Measurements from ENCODE around the gene GPR146. TPM values are rescaled to one million over a fixed set of nuclear protein-coding genes. Genes with fewer than 3 reads are reported as not detected.

The GPR146 gene
- total and polyA plus RNA-seq, 9 of the 15 experiments (the other 6 are each of a cell fraction or from before 2014, with no cell fraction given), result 0.22 to 3.6 (median 0.64) TPM; not detected in 2

GRCh38 chr7:1065585-1066241, 21.4 kb downstream of the GPR146 start (continued):
- TF ChIP-seq FOXO4 (CRISPR knock-in tag; IDR thresholded peaks at IDR 0.05) (no peak), BRF2 (IDR thresholded peaks at IDR 0.05; ENCODE audit: borderline replicate concordance, insufficient read depth, insufficient read length) (no peak), MCM5 (IDR thresholded peaks at IDR 0.05; ENCODE audit: low read depth) (no peak), HDGF (IDR thresholded peaks at IDR 0.05) (no peak), EZH2 (IDR thresholded peaks at IDR 0.05; ENCODE audit: borderline replicate concordance, low read depth, low read length) (no peak)

GRCh38 chr7:1066242-1066588, 21.9 kb downstream of the GPR146 start:
- Histone ChIP-seq H3K9ac (ENCODE audit: insufficient read depth in 1 of 2, low read depth in 2 of 2, low read length in 2 of 2) (no peak overlapping the region), H4K20me1 (replicated peaks; ENCODE audit: control insufficient read depth, insufficient read depth, low read length) (peaks cover 13% of the 10 kb centered on the region; the same call in 1 of the 2 replicates), H3K4me3 (no peak overlapping the region), H3K36me3 (ENCODE audit: control insufficient read depth, insufficient read depth, low read length) (no peaks in the 10 kb centered on the region), H3K4me2 (ENCODE audit: insufficient read depth, low read length) (no peak overlapping the region), H3K9me1 (ENCODE audit: control insufficient read depth, insufficient read depth, low read length) (no peaks in the 10 kb centered on the region), H3K27ac (ENCODE audit: extremely low read depth, low read depth, low read length) (no peak overlapping the region), H2AFZ (ENCODE audit: low read depth, low read length) (no peak overlapping the region), H3K9me3 (replicated peaks; ENCODE audit: control insufficient read depth, insufficient read depth, low read depth, low read length) (peaks cover 3% of the 10 kb centered on the region; the same call in 1 of the 2 replicates), H3K27me3 (ENCODE audit: control insufficient read depth in 2 of 2, insufficient read depth in 2 of 2, low read length in 2 of 2) (no peaks in the 10 kb centered on the region; a peak in 1 of 5 replicates), H3K4me1 (replicated peaks in 1 of 2; ENCODE audit: control insufficient read depth in 2 of 2, insufficient read depth in 2 of 2, low read length in 2 of 2) (peaks cover 4 to 49% of the 10 kb centered on the region in 2 experiments; a peak in 2 of 5 replicates), H3K79me2 (ENCODE audit: control insufficient read depth, insufficient read depth, low read length) (no peaks in the 10 kb centered on the region)
- FAIRE-seq (no peak), ATAC-seq (no peak), DNase-seq (ENCODE audit: extremely low read depth in 1 of 4, low spot score in 3 of 4) (no peak)
- BruUV-seq (replicated peaks), result no TSS peak
- in situ Hi-C loops (cut with MboI) (no loop called here), intact Hi-C loops (cut with micrococcal nuclease) (no loop called here)
- ChIA-PET POLR2A (interaction anchor here (0.6 to 1.8 kb wide), 5 partner anchors 13 to 74 kb away, joined by 4 to 7 read pairs (median 5); partner anchors contain the start of gene GPR146), CTCF (ENCODE audit: low intra/inter-chr PET ratio) (interaction anchor here (0.6 to 4.6 kb wide), 4 partner anchors 70 to 280 kb away, joined by 3 to 111 read pairs (median 6); no protein-coding TSS in a partner anchor)
- 63% methylated on average over 16 of the region's 21 CpGs for WGBS (ENCODE audit: insufficient coverage, low coverage, missing lambda C conversion rate)
- TF ChIP-seq RBM22 (IDR thresholded peaks at IDR 0.05; ENCODE audit: low read depth, low read length, poor library complexity, severe bottlenecking) (peak; percentile 10), JUND (IDR thresholded peaks at IDR 0.05; ENCODE audit: borderline replicate concordance, low read depth, low read length) (no peak), JUND (tag; IDR thresholded peaks at IDR 0.05; ENCODE audit: borderline replicate concordance, low read depth, low read length) (no peak)
